Kidney (tissue), 14 donors: ENCODE data around the gene QSOX1. TPM values are rescaled to one million over a fixed set of nuclear protein-coding genes. Genes with fewer than 3 reads are reported as not detected.
"Not testable (repeated sequence)": the region's sequence is repeated elsewhere in the genome, so short reads cannot be mapped to it uniquely, and the experiment has no call there.

Experiments used
- DNase-seq, 5 donors: peaks; one replicate each; pipeline ENCODE4 v3.0.0-alpha.2; 2013 to 2020
- FAIRE-seq: peaks from 2 replicates; lab custom pipeline; 2012; peaks lifted over from hg19 to GRCh38; lab: Jason Lieb, UNC
- H3K27ac ChIP-seq, 2 donors: one replicate each; pipeline ENCODE4 v1.7.0; 2013; ENCODE audit warnings: low read depth in 2 of 2, low read length in 2 of 2, inconsistent platforms in 1 of 2
- H3K27me3 ChIP-seq: one replicate; pipeline ENCODE4 v1.7.1; 2013; ENCODE audit warnings: low read length, inconsistent platforms; ENCODE audit not compliant: control insufficient read depth, insufficient read depth
- H3K36me3 ChIP-seq, 3 donors: one replicate each; pipeline versions ENCODE4 v1.7.0 to v1.7.1; 2013; ENCODE audit warnings: low read length in 3 of 3, control low read depth in 1 of 3, inconsistent platforms in 1 of 3; ENCODE audit not compliant: insufficient read depth in 3 of 3, control insufficient read depth in 2 of 3
- H3K4me1 ChIP-seq, 3 donors: one replicate each; pipeline versions ENCODE4 v1.7.0 to v1.7.1; 2013; ENCODE audit warnings: low read length in 3 of 3, inconsistent platforms in 1 of 3, low read depth in 1 of 3; ENCODE audit not compliant: control insufficient read depth in 2 of 3, insufficient read depth in 2 of 3
- H3K4me3 ChIP-seq, 3 donors: one replicate each; pipeline versions ENCODE4 v1.7.0 to v1.8.1; 2013; ENCODE audit warnings: low read length in 3 of 3, control low read depth in 1 of 3, inconsistent platforms in 1 of 3
- H3K9ac ChIP-seq, 3 donors: one replicate each; pipeline versions ENCODE4 v1.7.0 to v1.7.1; 2013; ENCODE audit warnings: low read length in 3 of 3, control low read depth in 1 of 3, inconsistent platforms in 1 of 3
- H3K9me3 ChIP-seq, 3 donors: one replicate each; pipeline versions ENCODE4 v1.7.0 to v1.7.1; 2013; ENCODE audit warnings: low read length in 3 of 3, control low read depth in 1 of 3, inconsistent platforms in 1 of 3; ENCODE audit not compliant: control insufficient read depth in 2 of 3, insufficient read depth in 1 of 3
- intact Hi-C: fragments of 100-400 bp; cut with DNase I; formaldehyde crosslinking; loops from one replicate; pipeline ENCODE4 v1.11.1; 2022
- polyA plus RNA-seq: library from polyadenylated mRNA; stranded (reverse); fragments of 350-450 nt; fragmentation: Illumina TruSeq; extraction: RNeasy Lipid Tissue Mini Kit (QIAGEN cat#74804); gene quantifications from one replicate; pipeline ENCODE4 v1.2.3, GENCODE V29; 2014; ENCODE audit warnings: low read depth, low replicate concordance; ENCODE audit not compliant: insufficient read depth
- total RNA-seq: library from RNA; stranded (reverse); fragmentation: NEBNext Ultra II Directional; extraction: Animal tissue kit (Norgen Biotek cat#: 25700); gene quantifications from one replicate; pipeline ENCODE4 v1.2.1, GENCODE V29; 2021
- TF ChIP-seq, protein P1 (sequence below): IDR thresholded peaks from 3 replicates; pipeline ENCODE4 v1.5.1; 2012; ENCODE audit warnings: mild to moderate bottlenecking, moderate library complexity, borderline replicate concordance; ENCODE audit not compliant: insufficient read depth; ENCODE audit errors: extremely low read depth
- donor health status: control.
- donor health status: control.
- donor health status: control.
- donor health status: control.
- donor health status: control.
- donor health status: DM: yes; HTN: yes; CAD: no.
- donor health status: Normal renal cell carcinoma (clear cell type).

Gene QSOX1
- total and polyA plus RNA-seq, 2 donors from 2014 or later = 94.5 to 111 TPM

DNA sequence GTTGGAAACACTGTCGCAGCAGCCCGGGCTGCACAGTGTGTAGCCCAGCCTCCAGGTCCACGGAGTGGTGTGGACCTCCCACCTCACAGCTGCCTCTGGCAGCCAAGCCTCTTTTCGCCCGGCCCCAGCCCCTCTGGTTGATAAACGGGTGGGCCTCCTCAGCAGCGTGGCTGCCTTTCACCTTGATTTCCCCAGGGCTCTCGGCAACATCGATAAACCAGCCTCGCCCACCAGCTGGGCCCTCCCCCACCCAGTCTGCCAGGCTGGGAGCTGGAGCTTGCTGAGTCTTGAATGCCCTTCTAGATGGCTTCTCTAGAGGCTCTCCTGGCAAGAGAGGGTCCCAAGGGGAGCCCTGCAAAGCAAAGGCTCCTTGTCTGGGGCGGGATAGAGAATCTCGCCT lies 44.3 kb downstream of the QSOX1 start:
- Histone ChIP-seq H3K27me3 (no peaks in the 10 kb centered on the region), H3K36me3 (no peaks in the 10 kb centered on the region), H3K4me3 (no peak overlapping the region), H3K4me1 (no peaks in the 10 kb centered on the region), H3K9me3 (no peaks in the 10 kb centered on the region), H3K27ac (no peak overlapping the region), H3K9ac (no peak overlapping the region)
- no peak for DNase-seq
- FAIRE-seq = no peak
- intact Hi-C loops = no loop called here
- TF ChIP-seq, protein P1, sequence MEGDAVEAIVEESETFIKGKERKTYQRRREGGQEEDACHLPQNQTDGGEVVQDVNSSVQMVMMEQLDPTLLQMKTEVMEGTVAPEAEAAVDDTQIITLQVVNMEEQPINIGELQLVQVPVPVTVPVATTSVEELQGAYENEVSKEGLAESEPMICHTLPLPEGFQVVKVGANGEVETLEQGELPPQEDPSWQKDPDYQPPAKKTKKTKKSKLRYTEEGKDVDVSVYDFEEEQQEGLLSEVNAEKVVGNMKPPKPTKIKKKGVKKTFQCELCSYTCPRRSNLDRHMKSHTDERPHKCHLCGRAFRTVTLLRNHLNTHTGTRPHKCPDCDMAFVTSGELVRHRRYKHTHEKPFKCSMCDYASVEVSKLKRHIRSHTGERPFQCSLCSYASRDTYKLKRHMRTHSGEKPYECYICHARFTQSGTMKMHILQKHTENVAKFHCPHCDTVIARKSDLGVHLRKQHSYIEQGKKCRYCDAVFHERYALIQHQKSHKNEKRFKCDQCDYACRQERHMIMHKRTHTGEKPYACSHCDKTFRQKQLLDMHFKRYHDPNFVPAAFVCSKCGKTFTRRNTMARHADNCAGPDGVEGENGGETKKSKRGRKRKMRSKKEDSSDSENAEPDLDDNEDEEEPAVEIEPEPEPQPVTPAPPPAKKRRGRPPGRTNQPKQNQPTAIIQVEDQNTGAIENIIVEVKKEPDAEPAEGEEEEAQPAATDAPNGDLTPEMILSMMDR = no peak

DNA sequence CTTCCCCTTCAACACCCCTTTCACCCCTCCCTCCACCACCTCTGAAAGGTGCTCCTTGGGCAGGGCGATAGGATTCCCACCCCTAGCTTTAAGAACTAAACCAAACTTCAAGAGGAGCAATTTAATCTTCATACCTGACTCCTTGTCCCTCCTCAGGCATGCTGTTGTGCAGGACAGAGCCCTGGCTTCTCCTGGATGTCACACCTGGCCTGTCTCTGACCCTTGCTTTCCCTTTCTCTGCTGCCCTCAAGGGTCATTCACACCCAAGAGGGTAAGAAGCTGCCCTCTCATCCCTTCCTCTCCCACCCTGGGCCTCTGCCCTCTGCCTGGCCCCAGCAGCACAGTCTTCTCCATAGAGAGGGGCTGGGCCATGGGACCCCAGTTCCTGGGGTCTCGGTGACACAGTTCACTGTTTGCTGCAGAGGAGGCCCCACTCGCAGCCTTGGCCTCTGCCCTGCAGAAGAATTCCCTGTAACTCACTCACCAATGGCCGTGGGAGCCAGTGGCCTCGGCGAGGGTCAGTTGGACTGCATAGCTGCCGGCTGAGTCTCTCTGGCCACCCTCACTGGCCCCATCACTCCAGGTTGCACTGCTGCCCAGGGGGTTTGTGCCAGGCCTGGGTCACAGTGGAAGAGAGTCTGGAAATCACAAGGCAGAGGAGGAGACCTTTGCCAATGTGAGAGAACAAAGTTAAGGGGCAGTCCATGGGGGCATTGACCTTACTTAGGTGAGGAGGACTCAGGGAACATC lies 47.0 kb downstream of the QSOX1 start:
- Histone ChIP-seq H3K27ac (no peak overlapping the region), H3K27me3 (no peaks in the 10 kb centered on the region), H3K9ac (no peak overlapping the region), H3K9me3 (no peaks in the 10 kb centered on the region), H3K4me1 (no peaks in the 10 kb centered on the region), H3K4me3 (no peak overlapping the region), H3K36me3 (no peaks in the 10 kb centered on the region)
- no peak for FAIRE-seq
- no peak for DNase-seq
- TF ChIP-seq, protein P1 = no peak
- intact Hi-C loops = no loop called here

DNA sequence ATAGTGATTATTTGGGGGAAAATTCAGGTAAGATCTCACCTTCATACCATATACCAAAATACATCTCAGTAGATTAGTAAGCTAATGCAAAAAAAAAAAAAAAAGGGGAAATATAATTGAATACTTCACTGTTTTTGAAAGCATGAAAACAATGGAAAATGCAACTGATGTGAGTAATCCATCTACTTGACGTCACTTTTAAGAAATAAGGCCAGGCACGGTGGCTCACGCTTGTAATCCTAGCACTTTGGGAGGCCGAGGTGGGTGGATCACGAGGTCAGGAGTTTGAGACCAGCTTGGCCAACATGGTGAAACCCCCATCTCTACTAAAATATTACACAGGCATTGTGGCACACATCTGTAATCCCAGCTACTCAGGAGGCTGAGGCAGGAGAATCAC lies 47.9 kb downstream of the QSOX1 start:
- H3K9me3 ChIP-seq, intact Hi-C loops, H3K27ac ChIP-seq, H3K4me1 ChIP-seq, H3K36me3 ChIP-seq, FAIRE-seq, DNase-seq, H3K9ac ChIP-seq, H3K4me3 ChIP-seq, H3K27me3 ChIP-seq: not testable (repeated sequence)

DNA sequence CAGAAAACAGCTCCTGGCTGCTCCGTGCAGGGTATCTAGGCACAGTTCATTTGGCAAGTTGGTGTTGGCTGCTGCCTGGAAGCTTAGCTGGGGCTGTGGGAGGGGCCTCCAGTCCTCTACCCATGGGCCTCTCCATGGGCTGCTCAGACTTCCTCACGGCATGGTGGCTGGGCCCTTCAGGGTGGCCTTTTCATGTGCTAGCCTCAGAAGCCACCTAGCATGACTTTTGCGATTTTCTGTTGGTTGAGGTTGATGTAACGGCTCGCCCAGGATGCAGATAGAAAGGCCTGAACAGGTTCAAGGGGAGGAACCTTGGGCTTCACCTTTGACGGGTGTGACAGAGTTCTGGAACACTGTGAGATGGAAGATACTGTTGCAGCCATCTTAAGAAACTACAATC lies 49.6 kb downstream of the QSOX1 start:
- no peak overlapping the region for H3K4me3 ChIP-seq
- DNase-seq = no peak
- TF ChIP-seq, protein P1 = no peak
- H3K36me3 ChIP-seq = no peaks in the 10 kb centered on the region
- H3K4me1 ChIP-seq = no peaks in the 10 kb centered on the region
- H3K27me3 ChIP-seq = no peaks in the 10 kb centered on the region
- no peaks in the 10 kb centered on the region for H3K9me3 ChIP-seq
- no peak overlapping the region for H3K9ac ChIP-seq
- FAIRE-seq = no peak
- intact Hi-C loops = no loop called here
- no peak overlapping the region for H3K27ac ChIP-seq
